HG03442 (cell line): Measurements from ENCODE around the gene PHYKPL.
"Not testable (repeated sequence)": the region's sequence is repeated elsewhere in the genome, so short reads cannot be mapped to it uniquely, and the experiment has no call there.

Experiments
- ATAC-seq: cut with Tn5 transposase; IDR thresholded peaks from one replicate; pipeline ENCODE4 v1.9.1; 2021; ENCODE audit warnings: mild to moderate bottlenecking, moderate library complexity; ENCODE audit not compliant: unreplicated experiment

The PHYKPL gene

GRCh38 chr5:178265746-178266145 is 33.1 kb upstream of the PHYKPL start:
- ATAC-seq: no peak

DNA sequence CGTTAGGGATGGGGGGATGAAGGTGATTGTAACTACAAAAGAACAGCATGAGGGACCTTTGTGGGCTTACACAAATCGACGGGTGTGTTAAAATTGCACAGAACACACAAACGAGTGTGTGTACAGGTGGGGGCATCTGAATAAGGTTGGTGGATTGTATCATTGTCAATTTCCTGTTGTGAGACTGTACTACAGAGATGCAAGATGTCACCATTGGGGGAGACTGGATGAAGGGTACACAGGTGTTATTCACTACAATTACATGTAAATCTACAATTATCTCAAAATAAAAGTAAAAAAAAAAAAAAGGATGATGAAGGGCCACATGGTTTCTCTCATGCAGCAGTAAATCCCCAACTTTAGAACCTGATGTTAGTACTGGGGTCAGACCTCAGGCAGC is 31.4 kb upstream of the PHYKPL start:
- ATAC-seq: no peak

- no peak for ATAC-seq
These were observed 29.3 kb upstream of the PHYKPL start for GRCh38 chr5:178261666-178262600.

GRCh38 chr5:178259623-178260536 is 27.3 kb upstream of the PHYKPL start:
- no peak for ATAC-seq

DNA sequence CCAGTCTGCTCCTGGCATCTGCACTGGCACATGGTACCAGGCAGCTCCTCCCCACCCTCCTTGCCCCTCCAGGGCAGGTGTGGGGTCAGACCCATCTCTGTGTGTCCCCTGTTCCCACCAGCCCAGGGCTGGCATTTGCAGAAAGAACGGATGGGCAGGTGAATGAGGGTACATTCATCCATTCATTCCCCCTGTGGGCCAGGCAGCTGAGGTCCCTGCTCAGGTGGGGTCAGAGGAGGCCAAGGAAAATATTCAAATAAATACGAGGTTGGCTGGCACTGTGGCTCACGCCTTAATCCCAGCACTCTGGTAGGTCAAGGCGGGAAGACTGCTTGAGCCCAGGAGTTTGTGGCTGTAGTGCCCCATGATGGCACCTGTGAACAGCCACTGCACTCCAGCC is 25.0 kb upstream of the PHYKPL start:
- ATAC-seq: no peak

DNA sequence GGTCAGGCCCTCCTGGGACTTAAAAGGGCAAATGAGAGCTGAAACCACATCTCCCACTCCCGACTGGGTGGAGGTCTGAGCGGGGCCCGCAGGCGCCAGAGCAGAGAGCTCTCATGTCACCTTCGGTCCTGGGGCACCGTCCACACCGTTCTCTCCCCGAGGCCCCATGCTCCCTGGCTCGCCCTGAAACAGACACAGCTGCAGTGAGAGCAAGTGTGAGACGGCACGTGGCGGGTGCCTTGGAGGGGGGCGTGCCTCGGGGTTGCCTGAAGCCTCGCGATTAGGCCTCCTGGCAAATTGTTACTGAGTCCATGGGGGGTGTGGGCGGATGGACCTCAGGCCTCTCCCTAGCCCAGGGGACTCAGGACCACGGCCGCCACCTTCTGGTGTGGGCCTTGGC is 24.1 kb upstream of the PHYKPL start:
- no peak for ATAC-seq

DNA sequence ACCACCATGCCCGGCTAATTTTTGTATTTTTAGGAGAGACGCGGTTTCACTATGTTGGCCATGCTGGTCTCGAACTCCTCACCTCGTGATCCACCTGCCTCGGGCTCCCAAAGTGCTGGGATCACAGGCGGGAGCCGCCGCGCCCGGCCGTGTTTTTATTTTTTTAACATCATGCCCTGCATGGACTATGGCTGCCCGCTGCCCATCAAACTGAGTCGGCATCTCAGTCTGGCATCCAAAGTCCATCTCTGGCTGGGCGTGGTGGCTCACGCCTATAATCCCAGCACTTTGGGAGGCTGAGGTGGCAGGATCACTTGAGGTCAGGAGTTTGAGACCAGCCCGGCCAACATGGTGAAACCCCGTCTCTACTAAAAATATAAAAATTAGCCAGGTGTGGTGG is 21.0 kb upstream of the PHYKPL start:
- not testable (repeated sequence) for ATAC-seq

DNA sequence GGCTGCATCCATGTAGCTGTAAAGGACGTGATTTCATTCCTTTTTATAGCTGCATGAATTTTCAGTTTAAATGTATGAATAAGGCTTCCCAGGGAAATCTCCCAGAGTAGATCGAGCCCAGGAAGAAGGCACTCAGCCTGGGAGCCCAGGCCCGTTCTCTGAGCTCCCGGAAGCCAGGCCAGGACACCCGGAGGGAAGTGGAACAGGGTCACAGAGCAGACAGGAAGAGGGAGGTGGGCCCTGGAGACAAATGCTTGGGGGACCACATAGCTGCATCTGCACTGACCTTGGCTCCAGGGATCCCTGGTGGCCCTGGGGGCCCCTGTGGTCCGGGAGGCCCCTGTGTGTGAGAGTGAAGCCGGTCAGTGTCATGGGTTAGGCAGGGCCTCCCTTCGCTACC is 19.7 kb upstream of the PHYKPL start:
- no peak for ATAC-seq

GRCh38 chr5:178250263-178250662 is 17.7 kb upstream of the PHYKPL start:
- ATAC-seq: no peak

- ATAC-seq: no peak
These were observed 16.8 kb upstream of the PHYKPL start for GRCh38 chr5:178249191-178249989.

DNA sequence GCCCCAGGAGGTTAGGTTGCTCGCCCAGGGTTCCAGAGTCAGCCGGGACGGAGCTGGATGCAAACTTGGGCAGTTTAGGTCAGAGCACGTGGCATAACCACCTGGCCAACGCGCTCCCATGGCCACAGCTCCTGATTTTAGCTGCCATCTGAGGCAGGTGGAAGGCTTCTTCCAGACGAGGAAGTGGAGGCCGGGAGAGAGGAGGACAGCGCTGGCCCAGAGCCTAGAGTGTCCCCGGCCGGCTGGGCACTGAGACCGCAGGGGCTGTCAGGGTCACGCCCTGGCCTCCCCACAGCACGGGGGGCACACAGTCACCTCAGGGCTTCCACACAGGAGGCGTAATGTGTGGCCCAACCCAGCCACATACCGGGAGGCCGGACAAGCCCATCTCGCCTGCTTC is 16.1 kb upstream of the PHYKPL start:
- no peak for ATAC-seq

GRCh38 chr5:178247481-178248456 is 15.2 kb upstream of the PHYKPL start:
- no peak for ATAC-seq

DNA sequence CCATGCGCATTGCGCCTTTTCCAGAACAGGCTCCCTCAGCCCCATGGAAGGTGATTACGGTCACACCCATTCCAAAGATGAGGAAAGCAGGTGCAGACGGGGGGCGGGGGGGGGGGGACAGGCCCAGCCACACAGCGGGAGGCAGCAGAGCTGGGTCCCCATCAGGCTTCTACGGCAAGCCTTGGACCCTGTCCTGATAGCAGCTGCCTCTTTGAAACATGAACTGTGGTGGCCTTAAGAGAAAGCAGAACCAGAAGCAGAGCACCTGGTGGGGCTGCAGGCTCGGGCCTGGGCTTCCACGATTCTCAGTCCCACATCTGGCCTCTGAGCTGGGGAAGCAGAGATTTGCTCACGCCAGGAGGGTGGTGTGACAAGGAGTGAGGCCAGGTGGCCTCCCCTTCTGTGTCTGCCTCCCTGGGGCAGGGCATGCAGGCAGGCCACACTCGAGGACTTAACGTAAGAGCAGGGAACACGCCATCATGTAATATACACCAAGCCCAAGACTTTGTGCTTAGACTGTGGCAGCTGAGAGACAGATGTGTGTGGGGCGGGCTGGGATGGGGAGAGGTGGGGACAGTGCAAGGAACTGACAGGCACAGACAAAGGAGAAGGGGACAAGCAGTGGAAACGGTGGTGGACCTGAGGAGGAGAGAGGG is 14.2 kb upstream of the PHYKPL start:
- ATAC-seq: no peak

- ATAC-seq: no peak
These were observed 12.8 kb upstream of the PHYKPL start for GRCh38 chr5:178245389-178245788.

GRCh38 chr5:178244576-178244975 is 12.0 kb upstream of the PHYKPL start:
- ATAC-seq: no peak

GRCh38 chr5:178242416-178242815 is 9.8 kb upstream of the PHYKPL start:
- ATAC-seq: no peak

DNA sequence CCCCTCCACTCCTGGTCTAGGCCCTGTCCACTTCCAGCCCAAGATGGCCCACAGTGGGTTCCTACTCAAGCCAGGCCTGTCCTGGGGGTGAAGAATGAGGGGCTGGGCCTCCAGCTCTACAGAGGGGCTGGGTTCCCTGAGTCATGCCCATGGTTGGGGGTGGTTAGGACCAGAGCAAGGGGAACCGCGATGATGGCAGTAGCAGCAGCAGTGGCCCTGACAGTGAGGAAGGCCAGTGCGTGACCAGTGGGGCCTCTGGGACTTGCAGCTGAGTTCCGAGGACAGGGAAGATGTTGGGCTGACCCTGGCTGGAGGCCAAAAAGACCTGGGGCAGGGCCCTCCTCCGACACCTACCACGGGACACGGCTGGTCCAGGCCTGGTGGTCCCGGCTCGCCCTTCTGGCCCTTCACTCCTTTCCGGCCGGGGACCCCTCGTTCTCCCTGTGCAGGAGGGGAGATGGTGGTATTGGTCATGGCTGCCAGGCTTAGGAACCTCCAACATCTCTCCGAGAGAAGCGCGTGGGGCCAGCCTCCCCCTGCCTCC is 9.2 kb upstream of the PHYKPL start:
- no peak for ATAC-seq

GRCh38 chr5:178241231-178241663 is 8.6 kb upstream of the PHYKPL start:
- ATAC-seq: no peak

- no peak for ATAC-seq
These were observed 8.2 kb upstream of the PHYKPL start for GRCh38 chr5:178240766-178241165.
